ACC112 (cell line): Measurements from ENCODE around the gene BRDT.

Experiments used
- H2AFZ ChIP-seq: fragments of 200-600 bp; sonication (generic); one replicate; pipeline ENCODE4 v1.6.0; 2017; ENCODE audit warnings: antibody characterized with exemption, low read length; ENCODE audit not compliant: unreplicated experiment
- H3K27ac ChIP-seq: fragments of 200-600 bp; sonication (generic); 2 replicates; pipeline ENCODE4 v1.5.1; 2014; ENCODE audit warnings: low read depth, mild to moderate bottlenecking, antibody characterized with exemption, low read length, moderate library complexity
- H3K27me3 ChIP-seq: fragments of 200-600 bp; sonication (generic); 2 replicates; pipeline ENCODE4 v1.6.1; 2014; ENCODE audit warnings: mild to moderate bottlenecking, antibody characterized with exemption, low read length, moderate library complexity, mixed read lengths; ENCODE audit not compliant: insufficient read depth
- H3K36me3 ChIP-seq: fragments of 200-600 bp; sonication (generic); 2 replicates; pipeline ENCODE4 v1.6.1; 2016; ENCODE audit warnings: mild to moderate bottlenecking, antibody characterized with exemption, low read length, moderate library complexity, mixed read lengths; ENCODE audit not compliant: insufficient read depth
- H3K4me1 ChIP-seq: fragments of 200-600 bp; sonication (generic); one replicate; pipeline ENCODE4 v1.6.1; 2016; ENCODE audit warnings: low read length, mixed read lengths; ENCODE audit not compliant: insufficient read depth, unreplicated experiment, control insufficient read depth
- H3K4me3 ChIP-seq: fragments of 200-600 bp; sonication (generic); 2 replicates; pipeline ENCODE4 v1.5.1; 2014; ENCODE audit warnings: mild to moderate bottlenecking, low read depth, low read length
- H3K79me2 ChIP-seq: fragments of 200-600 bp; sonication (generic); one replicate; pipeline ENCODE4 v1.6.0; 2016; ENCODE audit warnings: low read length; ENCODE audit not compliant: control insufficient read depth, unreplicated experiment, insufficient read depth

BRDT gene

GRCh38 chr1:91949356-91949699 is at the start of gene BRDT:
BRDT (plus strand) TSS chr1:91949401; CDS start chr1:91962755, 13,354 bp downstream.
- H3K79me2 ChIP-seq = no peaks in the 10 kb centered on the region
- H3K4me3 ChIP-seq = no peak within 1 kb of the TSS
- no peak within 1 kb of the TSS for H2AFZ ChIP-seq
- no peaks in the 10 kb centered on the region for H3K4me1 ChIP-seq
- no peaks in the 10 kb centered on the region for H3K36me3 ChIP-seq
- H3K27me3 ChIP-seq = no peaks in the 10 kb centered on the region
- H3K27ac ChIP-seq = no peak within 1 kb of the TSS

- peak overlapping the region; percentile 3; the same call in 1 of the 2 replicates for H3K4me3 ChIP-seq
- H3K36me3 ChIP-seq = no peaks in the 10 kb centered on the region
- H3K79me2 ChIP-seq = no peaks in the 10 kb centered on the region
- no peaks in the 10 kb centered on the region for H3K27me3 ChIP-seq
- H3K27ac ChIP-seq = peak overlapping the region; percentile 72
- peaks cover 20% of the 10 kb centered on the region for H3K4me1 ChIP-seq
- H2AFZ ChIP-seq = no peak overlapping the region
Measured at GRCh38 chr1:91900562-91900961, 48.6 kb upstream of the BRDT start.

GRCh38 chr1:91901231-91901630 is 48.0 kb upstream of the BRDT start:
- no peaks in the 10 kb centered on the region for H3K36me3 ChIP-seq
- peak overlapping the region; percentile 72 for H3K27ac ChIP-seq
- no peaks in the 10 kb centered on the region for H3K79me2 ChIP-seq
- peaks cover 20% of the 10 kb centered on the region for H3K4me1 ChIP-seq
- no peaks in the 10 kb centered on the region for H3K27me3 ChIP-seq
- peak overlapping the region; percentile 3; the same call in 1 of the 2 replicates for H3K4me3 ChIP-seq
- peak overlapping the region; percentile 5 for H2AFZ ChIP-seq

- Histone ChIP-seq H3K27me3 (no peaks in the 10 kb centered on the region), H3K36me3 (no peaks in the 10 kb centered on the region), H2AFZ (peak overlapping the region; percentile 15), H3K27ac (peak overlapping the region; percentile 11; the same call in 1 of the 2 replicates), H3K4me3 (no peak overlapping the region), H3K79me2 (no peaks in the 10 kb centered on the region), H3K4me1 (peaks cover 14% of the 10 kb centered on the region)
Measured at GRCh38 chr1:91912266-91912665, 36.9 kb upstream of the BRDT start.

- Histone ChIP-seq H3K79me2 (no peaks in the 10 kb centered on the region), H3K36me3 (no peaks in the 10 kb centered on the region), H2AFZ (peak overlapping the region; percentile 78), H3K4me1 (peaks cover 14% of the 10 kb centered on the region), H3K27me3 (no peaks in the 10 kb centered on the region), H3K4me3 (0 out of 2 replicates have a peak overlapping the region, but pooled peaks have one; percentile 7), H3K27ac (peak overlapping the region; percentile 11; the same call in 1 of the 2 replicates)
Measured at GRCh38 chr1:91913018-91913417, 36.2 kb upstream of the BRDT start.

- H3K36me3 ChIP-seq = no peaks in the 10 kb centered on the region
- H3K4me1 ChIP-seq = peaks cover 14% of the 10 kb centered on the region
- no peak overlapping the region for H2AFZ ChIP-seq
- no peak overlapping the region for H3K4me3 ChIP-seq
- H3K79me2 ChIP-seq = no peaks in the 10 kb centered on the region
- H3K27ac ChIP-seq = no peak overlapping the region
- H3K27me3 ChIP-seq = no peaks in the 10 kb centered on the region
Measured at GRCh38 chr1:91916046-91916445, 33.2 kb upstream of the BRDT start.

- H3K36me3 ChIP-seq = no peaks in the 10 kb centered on the region
- peaks cover 14% of the 10 kb centered on the region for H3K4me1 ChIP-seq
- no peak overlapping the region for H2AFZ ChIP-seq
- no peak overlapping the region for H3K4me3 ChIP-seq
- no peaks in the 10 kb centered on the region for H3K79me2 ChIP-seq
- H3K27me3 ChIP-seq = no peaks in the 10 kb centered on the region
- H3K27ac ChIP-seq = no peak overlapping the region
Measured at GRCh38 chr1:91916811-91917460, 32.3 kb upstream of the BRDT start.

- H3K79me2 ChIP-seq = no peaks in the 10 kb centered on the region
- H3K27me3 ChIP-seq = no peaks in the 10 kb centered on the region
- no peaks in the 10 kb centered on the region for H3K36me3 ChIP-seq
- no peak overlapping the region for H3K27ac ChIP-seq
- peaks cover 10% of the 10 kb centered on the region for H3K4me1 ChIP-seq
- no peak overlapping the region for H2AFZ ChIP-seq
- no peak overlapping the region for H3K4me3 ChIP-seq
Measured at GRCh38 chr1:91919962-91920361, 29.2 kb upstream of the BRDT start.

GRCh38 chr1:91924146-91924545 is 25.1 kb upstream of the BRDT start:
- H2AFZ ChIP-seq = peak overlapping the region; percentile 92
- H3K27me3 ChIP-seq = no peaks in the 10 kb centered on the region
- peaks cover 14% of the 10 kb centered on the region for H3K4me1 ChIP-seq
- no peaks in the 10 kb centered on the region for H3K36me3 ChIP-seq
- no peaks in the 10 kb centered on the region for H3K79me2 ChIP-seq
- H3K4me3 ChIP-seq = peak overlapping the region; percentile 35; the same call in 1 of the 2 replicates
- peak overlapping the region; percentile 20; the same call in 1 of the 2 replicates for H3K27ac ChIP-seq

- H3K36me3 ChIP-seq = no peaks in the 10 kb centered on the region
- no peaks in the 10 kb centered on the region for H3K79me2 ChIP-seq
- H3K27ac ChIP-seq = no peak overlapping the region
- peaks cover 16% of the 10 kb centered on the region for H3K4me1 ChIP-seq
- no peak overlapping the region for H3K4me3 ChIP-seq
- H3K27me3 ChIP-seq = no peaks in the 10 kb centered on the region
- H2AFZ ChIP-seq = no peak overlapping the region
Measured at GRCh38 chr1:91925644-91926435, 23.4 kb upstream of the BRDT start.

GRCh38 chr1:91928026-91928425 is 21.2 kb upstream of the BRDT start:
- no peak overlapping the region for H3K4me3 ChIP-seq
- peaks cover 16% of the 10 kb centered on the region for H3K4me1 ChIP-seq
- no peak overlapping the region for H3K27ac ChIP-seq
- H3K79me2 ChIP-seq = no peaks in the 10 kb centered on the region
- no peaks in the 10 kb centered on the region for H3K27me3 ChIP-seq
- no peak overlapping the region for H2AFZ ChIP-seq
- no peaks in the 10 kb centered on the region for H3K36me3 ChIP-seq
